Left colon (tissue), 2 donors: Measurements from ENCODE around the gene C1orf52. TPM values are rescaled to one million over a fixed set of nuclear protein-coding genes. Genes with fewer than 3 reads are reported as not detected.
A peak's percentile ranks its signal among the peaks of the same experiment; 100 is the strongest.

Experiments used
- ATAC-seq: fragments of 200-7000 bp; cut with Tn5 transposase; one replicate; pipeline ENCODE4 v1.9.1; 2020; ENCODE audit warnings: mild to moderate bottlenecking, moderate library complexity
- DNase-seq, 2 donors: peaks; one replicate each; pipeline ENCODE4 v3.0.0-alpha.2; 2020
- intact Hi-C, 2 donors: fragments of 100-400 bp; cut with DNase I in 1 of 2; cut with micrococcal nuclease in 1 of 2; formaldehyde crosslinking; loops; one replicate each; pipeline versions ENCODE4 v1.11.2 to v1.14.0; 2022; cut with DNase I, micrococcal nuclease
- total RNA-seq, 2 donors: library from RNA; stranded (reverse); fragmentation: NEBNext Ultra II Directional; extraction: Animal tissue kit (Norgen Biotek cat#: 25700); gene quantifications; one replicate each; pipeline ENCODE4 v1.2.1, GENCODE V29; 2021
- donor health status: DM: no; HTN: no; CAD: no.
- donor health status: DM: yes; HTN: yes; CAD: no.

The C1orf52 gene
- total RNA-seq, 2 donors from 2014 or later = 17.4 to 20.3 TPM

GRCh38 chr1:85245456-85245855 is 14.0 kb downstream of the C1orf52 start:
- no peak for DNase-seq
- intact Hi-C loops = no loop called here
- no peak for ATAC-seq

DNA sequence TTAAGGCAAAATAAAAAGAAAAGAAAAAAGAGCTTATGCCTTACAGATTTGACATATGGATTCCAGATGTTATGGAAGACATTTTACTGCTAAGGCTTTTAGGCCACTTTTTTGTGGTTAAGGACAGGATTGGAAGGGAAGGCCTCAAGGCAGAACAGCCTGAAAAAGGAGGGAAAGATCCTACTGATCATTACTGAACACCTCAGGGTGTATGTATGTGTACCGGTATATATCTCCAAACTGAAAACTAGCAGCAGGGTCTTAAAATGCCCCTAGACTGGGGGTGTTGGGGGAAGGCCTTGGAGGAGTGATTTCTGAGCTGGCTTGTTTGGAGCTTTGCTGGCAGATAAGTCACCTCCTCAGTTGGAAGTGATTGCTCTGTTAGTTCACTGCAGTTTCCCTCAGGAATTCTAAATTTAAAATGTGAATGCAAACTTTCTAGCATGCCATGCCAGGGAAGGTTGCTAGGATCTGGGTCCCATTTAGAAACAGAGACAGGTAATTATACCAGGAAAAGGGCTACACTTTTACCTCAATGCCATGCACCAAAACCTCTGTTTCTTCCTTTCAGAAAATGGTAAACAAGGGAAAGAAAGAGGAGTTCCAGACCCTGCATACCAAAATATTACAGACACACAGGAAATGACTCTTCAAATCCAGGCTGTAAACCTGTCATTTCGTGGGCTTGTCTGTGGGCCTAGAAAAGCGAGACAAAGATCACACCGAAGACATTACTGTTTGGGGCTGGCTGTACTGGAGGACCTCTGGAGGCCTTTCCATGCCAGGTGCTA is 15.0 kb downstream of the C1orf52 start:
- DNase-seq = no peak
- ATAC-seq = no peak
- intact Hi-C loops = no loop called here

DNA sequence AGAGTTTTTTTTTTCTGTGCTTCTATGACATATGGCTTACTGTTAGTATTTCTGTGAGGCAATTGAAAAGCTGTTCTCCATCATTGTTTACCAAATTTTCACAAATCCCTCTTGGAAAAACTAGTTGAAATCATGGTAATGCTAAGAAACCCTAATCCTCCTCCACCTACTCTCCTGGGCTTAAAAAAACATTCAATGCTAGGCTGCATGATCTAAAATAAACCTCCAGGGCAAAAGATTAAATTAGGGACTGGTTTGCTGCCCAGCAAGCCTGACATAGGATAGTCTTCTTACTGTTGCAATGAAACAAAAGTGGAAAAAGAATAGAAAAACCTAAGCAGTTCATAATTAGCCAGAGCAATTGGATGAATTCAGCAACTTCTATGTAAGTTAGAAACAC is 16.1 kb downstream of the C1orf52 start:
- intact Hi-C loops = no loop called here
- DNase-seq (no peak), ATAC-seq (no peak)

DNA sequence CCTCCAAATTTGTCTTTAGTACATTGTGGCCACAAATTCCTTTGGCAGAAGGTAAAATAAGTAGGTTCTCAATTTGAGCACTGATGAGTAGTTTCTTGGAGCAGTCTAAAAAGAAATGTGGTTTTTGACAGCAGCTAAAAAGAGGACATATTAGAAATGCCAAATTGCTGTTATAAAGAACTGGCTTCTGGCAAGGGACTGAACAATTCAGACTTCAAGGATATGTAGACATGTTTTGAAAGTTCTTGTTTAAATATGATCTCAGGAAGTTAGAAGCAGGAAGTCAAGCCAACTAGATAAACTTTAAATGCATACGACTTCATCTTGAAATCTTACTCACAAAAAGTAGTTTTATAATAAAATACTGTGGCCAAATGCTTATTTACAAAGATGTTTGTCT is 18.8 kb downstream of the C1orf52 start:
- DNase-seq (no peak), ATAC-seq (no peak)
- intact Hi-C loops = no loop called here

DNA sequence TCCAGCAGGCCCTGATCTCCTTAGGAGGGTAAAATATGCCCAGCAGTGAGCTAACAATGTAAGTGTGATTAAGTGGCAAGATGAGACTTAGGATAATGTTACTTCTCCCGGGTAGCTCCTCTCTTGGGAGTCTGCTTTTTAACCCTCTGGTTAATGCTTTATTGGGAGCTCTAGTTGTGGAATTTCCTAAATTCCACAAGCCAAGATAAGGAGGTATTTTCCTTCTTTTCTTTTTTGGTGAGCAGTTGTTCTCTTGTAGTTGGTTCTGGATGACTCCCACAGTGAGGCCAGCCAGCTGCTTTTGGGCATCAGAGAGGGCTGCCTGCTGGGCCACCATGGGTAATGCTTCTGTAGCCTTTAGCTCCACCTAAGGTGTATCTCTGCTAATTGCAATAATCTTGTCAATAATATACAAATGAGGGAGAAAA is 19.3 kb downstream of the C1orf52 start:
- ATAC-seq (peak; percentile 37), DNase-seq (no peak)
- intact Hi-C loops = no loop called here

GRCh38 chr1:85237613-85238012 is 21.8 kb downstream of the C1orf52 start:
- intact Hi-C loops = no loop called here
- DNase-seq (no peak), ATAC-seq (no peak)

DNA sequence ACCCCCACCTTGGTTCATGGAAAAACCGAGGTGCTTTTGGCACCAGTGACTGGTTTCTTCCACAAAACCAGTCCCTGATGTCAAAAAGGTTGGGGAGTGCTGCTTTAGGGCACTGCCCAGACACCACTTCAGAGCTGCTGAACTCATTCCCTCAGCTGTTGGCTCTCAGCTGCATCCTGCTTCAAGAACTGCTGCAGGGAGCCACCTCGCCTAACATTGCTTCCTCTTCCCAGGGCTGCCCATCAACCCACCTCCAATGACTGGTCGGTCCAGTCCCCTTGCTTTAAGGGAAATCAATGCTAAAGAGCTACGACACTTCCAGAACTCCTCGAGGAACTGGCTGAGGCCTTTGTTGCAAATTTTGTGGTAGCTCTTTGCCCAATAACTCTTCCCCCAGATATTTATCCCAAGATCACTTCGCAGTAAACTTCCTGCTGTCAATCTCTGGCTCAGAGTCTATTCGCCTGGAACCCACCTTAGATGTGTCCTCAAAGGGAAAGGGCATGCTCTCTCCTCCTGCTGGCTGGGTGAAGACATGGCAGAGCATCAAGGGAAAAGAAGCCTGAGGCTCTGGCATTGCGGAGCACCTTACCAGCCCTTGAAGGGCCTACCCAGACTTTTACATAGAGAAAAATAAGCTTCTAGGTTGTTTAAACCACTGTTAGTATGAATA is 29.0 kb downstream of the C1orf52 start:
- DNase-seq (no peak), ATAC-seq (no peak)
- intact Hi-C loops = no loop called here

DNA sequence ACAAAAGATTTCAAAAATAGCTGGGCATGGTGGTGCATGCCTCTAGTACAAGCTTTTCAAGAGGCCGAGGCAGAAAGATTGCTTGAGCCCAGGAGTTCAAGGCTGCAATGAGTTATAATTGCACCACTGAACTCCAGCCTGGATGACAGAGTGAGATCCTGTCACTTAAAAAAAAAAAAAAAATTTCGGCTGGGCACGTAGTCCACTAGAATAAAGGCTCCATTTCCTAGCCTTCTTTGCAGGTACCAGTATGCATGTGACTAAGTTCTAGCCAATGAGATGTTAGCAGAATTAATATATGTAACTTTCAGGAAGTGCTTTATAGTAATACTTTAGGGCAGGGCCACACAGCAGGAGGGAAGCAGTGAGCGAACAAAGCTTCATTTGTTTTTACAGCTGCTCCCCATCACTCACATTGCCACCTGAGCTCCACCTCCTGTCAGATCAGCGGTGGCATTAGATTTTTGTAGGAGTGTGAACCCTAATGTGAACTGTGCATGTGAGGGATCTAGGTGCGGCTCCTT is 29.8 kb downstream of the C1orf52 start:
- peak; percentile 91 for ATAC-seq
- peak; percentile 27 to 35 for DNase-seq
- intact Hi-C loops = no loop called here

- intact Hi-C loops = no loop called here
- no peak for ATAC-seq
- no peak for DNase-seq
These were observed 30.5 kb downstream of the C1orf52 start for GRCh38 chr1:85228972-85229371.

GRCh38 chr1:85225624-85226380 is 33.7 kb downstream of the C1orf52 start:
- DNase-seq = no peak
- ATAC-seq = no peak
- intact Hi-C loops = no loop called here

DNA sequence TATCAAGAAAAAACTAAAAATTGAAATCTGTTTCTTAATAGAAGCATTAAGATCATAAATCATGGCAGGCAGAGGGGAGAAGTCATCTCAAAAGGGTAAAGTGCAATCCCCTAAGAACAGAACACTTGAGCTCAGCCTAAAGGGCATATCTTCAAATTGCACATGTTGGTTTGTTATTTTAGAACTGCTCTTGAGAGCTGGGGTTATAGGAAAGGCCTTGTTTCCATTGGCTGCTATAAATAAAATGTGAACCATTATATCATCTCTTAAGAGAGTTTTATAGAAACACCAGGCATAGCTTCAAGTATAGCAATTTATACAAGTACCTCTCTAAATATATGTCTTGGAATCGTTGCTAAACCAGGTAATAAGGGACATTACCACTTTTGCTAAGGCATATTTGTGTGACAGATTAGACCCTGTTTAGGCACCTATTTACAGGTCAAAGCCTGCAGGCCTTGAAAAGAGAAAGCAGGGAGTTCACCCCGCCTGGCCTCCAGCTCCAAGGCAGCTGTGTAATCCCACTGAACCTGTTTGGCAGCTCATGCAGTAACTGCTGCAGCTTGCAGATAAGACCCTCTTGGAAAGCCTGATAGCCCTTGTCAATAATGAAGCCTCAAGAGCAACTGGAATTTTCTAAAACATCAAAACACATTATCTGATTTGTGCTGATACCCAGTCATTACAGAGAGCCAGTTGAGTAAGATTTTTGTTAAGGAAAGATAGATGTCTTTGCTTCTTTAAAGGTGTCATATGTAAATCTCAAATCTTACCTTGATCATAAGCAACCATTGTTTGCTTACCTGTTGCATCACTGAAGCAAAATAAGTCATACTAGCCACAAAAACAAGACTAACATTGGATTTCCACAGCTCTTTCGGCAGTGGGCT is 34.5 kb downstream of the C1orf52 start:
- intact Hi-C loops = no loop called here
- DNase-seq (peak; percentile 64 to 77), ATAC-seq (peak; percentile 85)

DNA sequence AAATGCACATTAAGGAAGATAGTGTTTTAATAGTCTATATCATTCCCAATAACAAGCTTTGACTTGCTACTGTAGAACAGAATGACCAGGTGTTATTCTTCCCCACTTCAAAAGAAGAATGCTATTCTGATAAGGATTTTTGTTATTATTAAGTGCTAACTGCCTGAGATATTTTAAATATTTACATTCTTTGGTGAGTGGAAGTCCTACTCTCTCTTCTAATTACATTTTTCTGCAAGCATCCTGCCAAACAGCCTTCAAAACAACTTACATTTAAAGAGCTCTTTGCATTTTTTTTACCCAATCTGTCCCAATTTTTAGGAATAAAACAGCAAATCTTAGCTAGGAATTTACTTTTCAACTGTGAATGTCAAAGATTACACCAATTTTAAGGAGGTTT is 35.2 kb downstream of the C1orf52 start:
- intact Hi-C loops = no loop called here
- ATAC-seq (no peak), DNase-seq (no peak)

- ATAC-seq = no peak
- no peak for DNase-seq
- intact Hi-C loops = no loop called here
These were observed 36.1 kb downstream of the C1orf52 start for GRCh38 chr1:85223334-85223733.

- ATAC-seq = no peak
- no peak for DNase-seq
These were observed 38.7 kb downstream of the C1orf52 start for GRCh38 chr1:85220756-85221201.

DNA sequence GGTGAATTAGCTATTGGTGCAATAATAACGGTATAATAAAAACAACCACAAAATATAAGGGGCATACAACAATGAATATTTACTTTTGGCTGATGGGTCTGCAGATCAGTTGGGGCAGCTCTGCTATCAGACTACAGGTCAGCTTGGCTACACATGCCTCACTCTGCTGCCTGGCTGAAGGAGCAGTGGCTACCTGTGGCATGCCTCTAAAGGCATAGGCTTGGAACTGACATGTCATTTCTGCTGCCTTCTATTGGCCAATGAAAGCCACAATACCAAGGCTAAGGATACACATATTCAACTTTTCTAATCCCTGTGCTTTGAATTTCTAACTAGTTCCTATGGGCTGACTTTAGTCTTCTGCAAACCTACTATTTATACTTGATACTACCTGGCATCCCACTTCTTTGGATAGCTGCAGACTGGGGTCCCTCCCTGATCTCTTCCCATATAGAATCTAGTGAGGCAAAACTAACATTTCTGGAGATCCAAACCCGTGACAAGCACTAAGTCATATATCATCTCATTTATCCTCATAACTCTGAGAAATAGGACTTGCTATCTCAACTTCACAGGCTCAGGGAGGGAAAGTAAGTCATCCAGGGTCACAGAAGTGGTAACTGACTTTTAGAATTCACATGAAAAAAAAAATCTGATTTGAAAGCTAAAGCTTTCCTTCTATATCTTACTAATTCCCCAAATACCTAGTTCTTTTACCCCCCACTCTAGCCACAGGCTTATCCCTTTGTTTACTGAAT is 39.4 kb downstream of the C1orf52 start:
- no peak for DNase-seq
- intact Hi-C loops = no loop called here
- no peak for ATAC-seq

More at GRCh38 chr1:85220756-85221201, 38.7 kb downstream of the C1orf52 start:
- intact Hi-C loops = no loop called here

DNA sequence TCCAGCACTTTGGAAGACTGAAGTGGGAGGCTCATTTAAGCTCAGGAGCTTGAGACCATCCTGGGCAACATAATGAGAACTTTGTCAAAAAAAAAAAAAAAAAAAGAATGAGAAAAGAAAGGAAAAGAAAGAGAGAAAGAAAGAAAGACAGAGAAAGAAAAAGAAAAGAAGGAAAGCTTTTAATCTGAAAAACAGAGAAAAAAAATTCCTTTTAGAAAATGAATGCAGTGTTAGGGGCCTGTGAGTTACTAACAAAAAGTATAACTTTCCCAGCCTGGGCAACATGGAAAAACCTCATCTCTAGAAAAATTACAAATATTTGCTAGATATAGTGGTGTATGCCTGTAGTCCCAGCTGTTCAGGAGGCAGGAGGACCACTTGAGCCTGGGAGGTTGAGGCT is 42.8 kb downstream of the C1orf52 start:
- intact Hi-C loops = no loop called here
- no peak for DNase-seq
- ATAC-seq = no peak

- DNase-seq (no peak), ATAC-seq (no peak)
- intact Hi-C loops = no loop called here
These were observed 44.8 kb downstream of the C1orf52 start for GRCh38 chr1:85214654-85215053.

- DNase-seq (no peak), ATAC-seq (no peak)
- intact Hi-C loops = no loop called here
These were observed 51.0 kb downstream of the C1orf52 start for GRCh38 chr1:85208488-85208887.
